Activated CD4-positive, alpha-beta T cell treated with anti-CD3 and anti-CD28 coated beads, Interleukin-2, amount 10 ng/mL, durations not matched to agents 24 days and 14 days (primary cell): Measurements from ENCODE around the gene OMA1. TPM values are rescaled to one million over a fixed set of nuclear protein-coding genes. Genes with fewer than 3 reads are reported as not detected.
"Not testable (repeated sequence)": the region's sequence is repeated elsewhere in the genome, so short reads cannot be mapped to it uniquely, and the experiment has no call there.

Source experiments
- DNase-seq: peaks from one replicate; pipeline ENCODE4 v3.0.0; 2022
- H3K27ac Mint-ChIP-seq: one replicate; pipeline ENCODE4 v1.8.0; 2022; ENCODE audit warnings: mild to moderate bottlenecking, mixed read lengths
- H3K27me3 Mint-ChIP-seq: one replicate; pipeline ENCODE4 v1.8.0; 2022; ENCODE audit warnings: mixed read lengths
- H3K36me3 Mint-ChIP-seq: one replicate; pipeline ENCODE4 v1.8.0; 2022; ENCODE audit warnings: low read depth, mild to moderate bottlenecking, mixed read lengths
- H3K4me1 Mint-ChIP-seq: one replicate; pipeline ENCODE4 v1.8.0; 2021; ENCODE audit warnings: mixed read lengths
- H3K4me3 Mint-ChIP-seq: one replicate; pipeline ENCODE4 v1.8.0; 2022; ENCODE audit warnings: mild to moderate bottlenecking, moderate library complexity, mixed read lengths
- H3K9me3 Mint-ChIP-seq: one replicate; pipeline ENCODE4 v1.8.0; 2021; ENCODE audit warnings: mixed read lengths
- intact Hi-C: fragments of 100-400 bp; cut with micrococcal nuclease; formaldehyde crosslinking; loops from one replicate; pipeline ENCODE4 v1.15.1; 2023
- total RNA-seq: library from RNA; stranded (reverse); gene quantifications from 2 replicates; pipeline ENCODE4 v1.2.3, GENCODE V29; 2022

The OMA1 gene
- total RNA-seq = 10.6 and 13.8 TPM in 2 replicates

- Mint-ChIP-seq H3K27me3 (peaks cover 12% of the 10 kb centered on the region), H3K4me1 (peaks cover 22% of the 10 kb centered on the region), H3K4me3 (peak within 1 kb of the TSS; percentile 90), H3K27ac (peak within 1 kb of the TSS; percentile 92), H3K36me3 (no peaks in the 10 kb centered on the region), H3K9me3 (no peaks in the 10 kb centered on the region)
- intact Hi-C loops = loop anchor here (1.0 kb wide), 5 partner anchors 27 to 886 kb away; partner anchors contain the start of gene MYSM1
- peak; percentile 99 for DNase-seq
Observed at GRCh38 chr1:58546520-58547308, at the start of gene OMA1. TSS of gene OMA1 (minus strand) at chr1:58546726. CDS start at chr1:58539294, 7,432 bp downstream.

GRCh38 chr1:58594546-58594945 lies 48.0 kb upstream of the OMA1 start:
- no peak overlapping the region for H3K4me3 Mint-ChIP-seq
- H3K27ac Mint-ChIP-seq = no peak overlapping the region
- no peaks in the 10 kb centered on the region for H3K36me3 Mint-ChIP-seq
- H3K4me1 Mint-ChIP-seq = no peaks in the 10 kb centered on the region
- peaks cover 53% of the 10 kb centered on the region for H3K27me3 Mint-ChIP-seq
- peaks cover 5% of the 10 kb centered on the region for H3K9me3 Mint-ChIP-seq
- DNase-seq = no peak
- intact Hi-C loops = no loop called here

DNA sequence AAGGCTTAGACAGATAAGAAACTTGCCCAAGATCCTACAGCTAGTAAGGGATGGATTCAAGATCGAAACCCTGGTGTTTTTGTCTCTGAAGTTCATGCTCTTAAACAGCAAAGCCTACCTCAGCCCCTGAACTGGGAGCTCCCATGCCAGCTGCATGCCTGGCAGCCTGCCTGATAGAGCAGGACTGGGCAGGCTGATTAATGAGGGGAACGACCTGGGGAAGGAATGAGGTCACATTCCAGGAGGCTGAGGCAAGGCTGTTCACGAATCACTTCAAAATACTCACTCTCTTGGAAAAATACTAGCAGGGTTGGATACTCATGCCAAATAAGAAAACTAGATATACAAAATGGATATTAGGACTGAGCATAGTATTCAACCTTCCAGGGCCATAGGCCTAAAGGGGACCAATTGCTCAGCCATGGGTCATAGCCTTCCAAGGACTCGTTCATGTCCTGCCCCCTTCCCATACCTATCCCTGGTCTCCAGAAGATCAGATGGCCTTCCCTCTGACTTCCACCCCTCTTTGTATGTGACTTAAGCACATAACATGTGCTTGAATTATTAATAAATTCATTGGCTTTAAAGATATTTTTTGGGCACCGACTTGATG lies 46.1 kb upstream of the OMA1 start:
- no peaks in the 10 kb centered on the region for H3K4me1 Mint-ChIP-seq
- no peak overlapping the region for H3K27ac Mint-ChIP-seq
- no peaks in the 10 kb centered on the region for H3K36me3 Mint-ChIP-seq
- intact Hi-C loops = no loop called here
- H3K27me3 Mint-ChIP-seq = peaks cover 49% of the 10 kb centered on the region
- no peaks in the 10 kb centered on the region for H3K9me3 Mint-ChIP-seq
- no peak overlapping the region for H3K4me3 Mint-ChIP-seq
- DNase-seq = no peak

- H3K9me3 Mint-ChIP-seq = no peaks in the 10 kb centered on the region
- no peaks in the 10 kb centered on the region for H3K4me1 Mint-ChIP-seq
- H3K27me3 Mint-ChIP-seq = peaks cover 49% of the 10 kb centered on the region
- no peak for DNase-seq
- H3K36me3 Mint-ChIP-seq = no peaks in the 10 kb centered on the region
- intact Hi-C loops = no loop called here
- H3K4me3 Mint-ChIP-seq = no peak overlapping the region
- no peak overlapping the region for H3K27ac Mint-ChIP-seq
Observed at GRCh38 chr1:58591806-58592205, 45.3 kb upstream of the OMA1 start.

- peaks cover 63% of the 10 kb centered on the region for H3K27me3 Mint-ChIP-seq
- no peak overlapping the region for H3K27ac Mint-ChIP-seq
- peaks cover 5% of the 10 kb centered on the region for H3K4me1 Mint-ChIP-seq
- DNase-seq = no peak
- no peaks in the 10 kb centered on the region for H3K9me3 Mint-ChIP-seq
- no peak overlapping the region for H3K4me3 Mint-ChIP-seq
- intact Hi-C loops = no loop called here
- H3K36me3 Mint-ChIP-seq = no peaks in the 10 kb centered on the region
Observed at GRCh38 chr1:58590019-58590418, 43.5 kb upstream of the OMA1 start.

DNA sequence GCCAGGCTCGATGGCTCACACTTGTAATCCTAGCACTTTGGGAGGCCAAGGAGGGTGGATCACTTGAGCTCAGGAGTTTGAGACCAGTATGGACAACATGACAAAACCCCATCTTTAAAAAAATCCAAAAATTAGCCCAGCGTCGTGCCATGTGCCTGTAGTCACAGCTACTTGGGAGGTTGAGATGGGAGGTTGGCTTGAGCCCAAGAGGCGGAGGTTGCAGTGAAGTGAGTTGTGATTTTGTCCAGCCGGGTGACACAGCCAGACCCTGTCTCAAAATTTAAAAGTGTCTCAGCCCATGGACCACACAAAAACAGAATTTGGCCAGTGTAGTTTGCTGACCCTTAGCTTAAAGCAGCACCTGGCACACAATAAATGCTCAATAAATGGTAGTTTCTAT lies 41.9 kb upstream of the OMA1 start:
- H3K4me3 Mint-ChIP-seq = no peak overlapping the region
- peaks cover 64% of the 10 kb centered on the region for H3K27me3 Mint-ChIP-seq
- peaks cover 17% of the 10 kb centered on the region for H3K4me1 Mint-ChIP-seq
- no peaks in the 10 kb centered on the region for H3K36me3 Mint-ChIP-seq
- intact Hi-C loops = no loop called here
- no peaks in the 10 kb centered on the region for H3K9me3 Mint-ChIP-seq
- DNase-seq = no peak
- no peak overlapping the region for H3K27ac Mint-ChIP-seq

GRCh38 chr1:58587667-58588066 lies 41.1 kb upstream of the OMA1 start:
- peaks cover 17% of the 10 kb centered on the region for H3K4me1 Mint-ChIP-seq
- H3K4me3 Mint-ChIP-seq = no peak overlapping the region
- intact Hi-C loops = no loop called here
- DNase-seq = no peak
- no peaks in the 10 kb centered on the region for H3K9me3 Mint-ChIP-seq
- H3K27ac Mint-ChIP-seq = no peak overlapping the region
- no peaks in the 10 kb centered on the region for H3K36me3 Mint-ChIP-seq
- H3K27me3 Mint-ChIP-seq = peaks cover 58% of the 10 kb centered on the region

DNA sequence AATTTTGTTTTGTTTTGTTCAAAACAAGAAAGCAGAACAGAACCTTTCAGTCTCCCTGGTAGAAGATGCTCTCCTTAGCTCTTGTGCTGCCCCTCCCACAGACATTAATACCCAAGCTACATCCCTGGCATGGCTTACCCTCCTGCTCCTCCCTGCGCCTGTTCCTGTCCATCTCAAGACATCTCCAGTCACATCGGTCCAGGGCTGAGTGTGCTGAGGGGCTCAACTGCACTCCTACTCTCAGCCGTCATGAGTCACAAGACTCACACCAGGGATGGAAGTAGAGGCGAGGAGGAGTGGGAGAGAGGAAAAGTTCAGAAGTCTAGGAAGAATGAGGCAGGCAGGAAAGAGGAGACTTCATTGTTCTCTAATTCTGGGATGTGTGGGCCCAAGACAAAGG lies 39.7 kb upstream of the OMA1 start:
- intact Hi-C loops = no loop called here
- no peak overlapping the region for H3K4me3 Mint-ChIP-seq
- H3K4me1 Mint-ChIP-seq = peaks cover 17% of the 10 kb centered on the region
- DNase-seq = no peak
- no peaks in the 10 kb centered on the region for H3K36me3 Mint-ChIP-seq
- H3K27ac Mint-ChIP-seq = no peak overlapping the region
- H3K9me3 Mint-ChIP-seq = no peaks in the 10 kb centered on the region
- H3K27me3 Mint-ChIP-seq = peaks cover 56% of the 10 kb centered on the region

GRCh38 chr1:58585581-58586151 lies 39.1 kb upstream of the OMA1 start:
- Mint-ChIP-seq H3K9me3 (no peaks in the 10 kb centered on the region), H3K36me3 (no peaks in the 10 kb centered on the region), H3K4me1 (peaks cover 17% of the 10 kb centered on the region), H3K4me3 (no peak overlapping the region), H3K27ac (no peak overlapping the region), H3K27me3 (peaks cover 58% of the 10 kb centered on the region)
- no peak for DNase-seq
- intact Hi-C loops = no loop called here

DNA sequence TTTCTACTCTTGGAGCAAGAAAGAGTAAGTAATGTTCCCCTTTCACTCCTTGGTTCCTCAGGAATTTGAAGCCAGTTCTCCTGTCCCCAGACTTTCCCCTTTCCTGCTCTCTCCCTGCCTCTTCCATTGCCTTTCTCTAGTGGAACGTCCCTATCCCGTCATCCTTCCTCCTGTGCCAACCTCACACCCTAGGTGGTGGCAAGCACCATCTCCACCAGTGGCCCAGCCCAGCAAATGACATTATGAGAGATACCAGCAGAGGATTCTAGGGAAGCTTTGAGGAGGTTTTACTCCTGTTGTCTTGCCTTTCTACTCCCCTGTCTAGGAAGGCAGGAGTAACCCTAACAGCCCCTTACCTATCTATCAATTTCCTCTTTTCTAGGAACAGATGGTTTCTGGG lies 38.6 kb upstream of the OMA1 start:
- Mint-ChIP-seq H3K9me3 (no peaks in the 10 kb centered on the region), H3K4me3 (no peak overlapping the region), H3K4me1 (peaks cover 17% of the 10 kb centered on the region), H3K36me3 (no peaks in the 10 kb centered on the region), H3K27ac (no peak overlapping the region), H3K27me3 (peaks cover 55% of the 10 kb centered on the region)
- intact Hi-C loops = no loop called here
- no peak for DNase-seq

GRCh38 chr1:58584082-58584895 lies 37.8 kb upstream of the OMA1 start:
- DNase-seq = no peak
- H3K27ac Mint-ChIP-seq = peak overlapping the region; percentile 34
- H3K4me3 Mint-ChIP-seq = peak overlapping the region; percentile 27
- H3K9me3 Mint-ChIP-seq = no peaks in the 10 kb centered on the region
- intact Hi-C loops = loop anchor here (1.0 kb wide), 1 partner anchor 11 kb away; no protein-coding TSS in a partner anchor
- H3K4me1 Mint-ChIP-seq = peaks cover 17% of the 10 kb centered on the region
- H3K27me3 Mint-ChIP-seq = peaks cover 54% of the 10 kb centered on the region
- H3K36me3 Mint-ChIP-seq = no peaks in the 10 kb centered on the region

- Mint-ChIP-seq H3K27ac (no peak overlapping the region), H3K4me3 (no peak overlapping the region), H3K27me3 (peaks cover 51% of the 10 kb centered on the region), H3K9me3 (no peaks in the 10 kb centered on the region), H3K36me3 (no peaks in the 10 kb centered on the region), H3K4me1 (peaks cover 17% of the 10 kb centered on the region)
- intact Hi-C loops = no loop called here
- no peak for DNase-seq
Observed at GRCh38 chr1:58583496-58583895, 37.0 kb upstream of the OMA1 start.

- H3K9me3 Mint-ChIP-seq, H3K4me3 Mint-ChIP-seq, intact Hi-C loops, DNase-seq, H3K36me3 Mint-ChIP-seq, H3K27ac Mint-ChIP-seq: not testable (repeated sequence)
- peaks cover 58% of the 10 kb centered on the region for H3K27me3 Mint-ChIP-seq
- H3K4me1 Mint-ChIP-seq = peaks cover 27% of the 10 kb centered on the region
Observed at GRCh38 chr1:58582143-58582542, 35.6 kb upstream of the OMA1 start.
